A673 (cell line): ENCODE data around the gene TMEM184B.

Source experiments
- EZH2 ChIP-seq: fragments of 200-600 bp; sonication (generic); IDR thresholded peaks from 2 replicates; pipeline ENCODE4 v1.6.1; 2017; ENCODE audit warnings: borderline replicate concordance, low read depth, mild to moderate bottlenecking, mixed read lengths, antibody characterized with exemption, low read length; ENCODE audit not compliant: poor library complexity, severe bottlenecking
- TF ChIP-seq, protein P1 (sequence below): fragments of 300-800, 200-600 bp; sonication (generic); conservative IDR thresholded peaks from 2 replicates; pipeline ENCODE4 v1.5.1; 2017; ENCODE audit warnings: low read depth, mild to moderate bottlenecking, antibody characterized with exemption, low read length, moderate library complexity, mixed read lengths

GRCh38 chr22:38300197-38300945 lies 27.6 kb upstream of the TMEM184B start:
- TF ChIP-seq, protein P1, sequence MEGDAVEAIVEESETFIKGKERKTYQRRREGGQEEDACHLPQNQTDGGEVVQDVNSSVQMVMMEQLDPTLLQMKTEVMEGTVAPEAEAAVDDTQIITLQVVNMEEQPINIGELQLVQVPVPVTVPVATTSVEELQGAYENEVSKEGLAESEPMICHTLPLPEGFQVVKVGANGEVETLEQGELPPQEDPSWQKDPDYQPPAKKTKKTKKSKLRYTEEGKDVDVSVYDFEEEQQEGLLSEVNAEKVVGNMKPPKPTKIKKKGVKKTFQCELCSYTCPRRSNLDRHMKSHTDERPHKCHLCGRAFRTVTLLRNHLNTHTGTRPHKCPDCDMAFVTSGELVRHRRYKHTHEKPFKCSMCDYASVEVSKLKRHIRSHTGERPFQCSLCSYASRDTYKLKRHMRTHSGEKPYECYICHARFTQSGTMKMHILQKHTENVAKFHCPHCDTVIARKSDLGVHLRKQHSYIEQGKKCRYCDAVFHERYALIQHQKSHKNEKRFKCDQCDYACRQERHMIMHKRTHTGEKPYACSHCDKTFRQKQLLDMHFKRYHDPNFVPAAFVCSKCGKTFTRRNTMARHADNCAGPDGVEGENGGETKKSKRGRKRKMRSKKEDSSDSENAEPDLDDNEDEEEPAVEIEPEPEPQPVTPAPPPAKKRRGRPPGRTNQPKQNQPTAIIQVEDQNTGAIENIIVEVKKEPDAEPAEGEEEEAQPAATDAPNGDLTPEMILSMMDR, result no peak
- no peak for TF ChIP-seq EZH2
